SK-N-SH treated with all-trans-retinoic acid at 6 μM for 48 hours (cell line): ENCODE measurements around the gene POU2F3.

Source experiments
- ARNTL ChIP-seq: fragments of 450-650 bp; formaldehyde crosslinking; IDR thresholded peaks from 2 replicates; pipeline ENCODE4 v1.5.0; 2020; ENCODE audit warnings: low read depth, mild to moderate bottlenecking, moderate library complexity, borderline replicate concordance
- CREB5 ChIP-seq: fragments of 250-450 bp; sonication (Bioruptor Pico); IDR thresholded peaks from 2 replicates; pipeline ENCODE4 v1.5.1; 2020; ENCODE audit warnings: low read depth, mild to moderate bottlenecking, moderate library complexity
- PPARA ChIP-seq: fragments of 250-450 bp; sonication (Bioruptor Pico); IDR thresholded peaks from 2 replicates; pipeline ENCODE4 v1.5.0; 2020; ENCODE audit warnings: mild to moderate bottlenecking, borderline replicate concordance
- ZFP3 ChIP-seq: fragments of 250-450 bp; sonication (Bioruptor Pico); IDR thresholded peaks from 2 replicates; pipeline ENCODE4 v1.5.0; 2020; ENCODE audit warnings: mild to moderate bottlenecking, moderate library complexity
- ZFP30 ChIP-seq: fragments of 450-650 bp; formaldehyde crosslinking; IDR thresholded peaks from 2 replicates; pipeline ENCODE4 v1.5.0; 2022; ENCODE audit warnings: mild to moderate bottlenecking, moderate library complexity
- ZNF565 ChIP-seq: fragments of 450-650 bp; formaldehyde crosslinking; conservative IDR thresholded peaks from 2 replicates; pipeline ENCODE4 v1.5.0; 2020; ENCODE audit warnings: low read depth, mild to moderate bottlenecking, moderate library complexity
- TF ChIP-seq, protein P1 (sequence below): fragments of 250-450 bp; sonication (Bioruptor Pico); IDR thresholded peaks from 2 replicates; pipeline ENCODE4 v1.8.0; 2020; ENCODE audit warnings: mild to moderate bottlenecking, moderate library complexity, borderline replicate concordance
- TF ChIP-seq, protein P2 (sequence below): fragments of 250-450 bp; sonication (Bioruptor Pico); IDR thresholded peaks from 2 replicates; pipeline ENCODE4 v1.5.0; 2020; ENCODE audit warnings: mild to moderate bottlenecking, moderate library complexity

DNA sequence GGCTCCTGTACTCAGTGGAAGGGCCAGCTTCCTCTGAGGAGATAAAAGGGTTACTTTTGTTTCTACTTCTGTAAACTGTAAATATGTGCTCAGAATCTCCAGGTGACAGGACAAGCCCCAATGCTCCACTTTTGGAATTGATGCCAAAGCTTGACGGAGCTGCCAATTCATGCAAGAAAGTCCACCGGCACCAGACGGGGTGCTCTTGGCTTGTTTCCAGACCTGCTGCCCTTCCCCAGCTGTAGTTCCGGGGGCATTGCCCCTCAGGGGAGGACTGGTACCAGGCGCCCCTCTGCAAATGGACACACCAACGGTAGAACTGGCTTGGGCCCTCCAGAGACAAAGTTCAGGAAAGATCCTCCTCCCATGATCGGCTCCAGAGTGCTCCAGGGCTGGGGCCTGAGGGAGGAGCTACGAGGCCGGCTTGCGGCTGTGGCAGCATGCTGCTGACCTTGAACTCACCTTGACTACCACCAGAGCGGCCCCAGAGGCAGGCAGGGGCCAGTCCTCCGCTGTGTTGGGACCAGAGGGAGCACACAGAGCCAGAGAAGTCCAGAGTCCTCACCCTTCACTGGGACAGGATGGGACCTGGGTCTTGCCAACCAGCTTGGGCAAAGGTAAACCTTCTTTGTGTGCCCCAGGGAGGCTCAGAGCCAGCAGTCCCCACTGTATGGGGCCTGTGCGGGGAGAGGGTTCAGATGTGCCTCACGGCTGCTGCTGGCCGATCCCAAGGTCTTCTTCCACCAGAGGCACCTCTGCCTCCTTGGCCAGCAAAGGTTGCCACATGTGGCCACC, 46.9 kb upstream of the POU2F3 start:
- TF ChIP-seq, protein P1, sequence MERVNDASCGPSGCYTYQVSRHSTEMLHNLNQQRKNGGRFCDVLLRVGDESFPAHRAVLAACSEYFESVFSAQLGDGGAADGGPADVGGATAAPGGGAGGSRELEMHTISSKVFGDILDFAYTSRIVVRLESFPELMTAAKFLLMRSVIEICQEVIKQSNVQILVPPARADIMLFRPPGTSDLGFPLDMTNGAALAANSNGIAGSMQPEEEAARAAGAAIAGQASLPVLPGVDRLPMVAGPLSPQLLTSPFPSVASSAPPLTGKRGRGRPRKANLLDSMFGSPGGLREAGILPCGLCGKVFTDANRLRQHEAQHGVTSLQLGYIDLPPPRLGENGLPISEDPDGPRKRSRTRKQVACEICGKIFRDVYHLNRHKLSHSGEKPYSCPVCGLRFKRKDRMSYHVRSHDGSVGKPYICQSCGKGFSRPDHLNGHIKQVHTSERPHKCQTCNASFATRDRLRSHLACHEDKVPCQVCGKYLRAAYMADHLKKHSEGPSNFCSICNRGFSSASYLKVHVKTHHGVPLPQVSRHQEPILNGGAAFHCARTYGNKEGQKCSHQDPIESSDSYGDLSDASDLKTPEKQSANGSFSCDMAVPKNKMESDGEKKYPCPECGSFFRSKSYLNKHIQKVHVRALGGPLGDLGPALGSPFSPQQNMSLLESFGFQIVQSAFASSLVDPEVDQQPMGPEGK (CRISPR knock-in tag): no peak
- TF ChIP-seq ZFP3 (CRISPR knock-in tag) (no peak), ARNTL (CRISPR knock-in tag) (no peak), PPARA (CRISPR knock-in tag) (no peak), ZFP30 (CRISPR knock-in tag) (no peak), CREB5 (no peak), ZNF565 (CRISPR knock-in tag) (no peak)
- TF ChIP-seq, protein P2, sequence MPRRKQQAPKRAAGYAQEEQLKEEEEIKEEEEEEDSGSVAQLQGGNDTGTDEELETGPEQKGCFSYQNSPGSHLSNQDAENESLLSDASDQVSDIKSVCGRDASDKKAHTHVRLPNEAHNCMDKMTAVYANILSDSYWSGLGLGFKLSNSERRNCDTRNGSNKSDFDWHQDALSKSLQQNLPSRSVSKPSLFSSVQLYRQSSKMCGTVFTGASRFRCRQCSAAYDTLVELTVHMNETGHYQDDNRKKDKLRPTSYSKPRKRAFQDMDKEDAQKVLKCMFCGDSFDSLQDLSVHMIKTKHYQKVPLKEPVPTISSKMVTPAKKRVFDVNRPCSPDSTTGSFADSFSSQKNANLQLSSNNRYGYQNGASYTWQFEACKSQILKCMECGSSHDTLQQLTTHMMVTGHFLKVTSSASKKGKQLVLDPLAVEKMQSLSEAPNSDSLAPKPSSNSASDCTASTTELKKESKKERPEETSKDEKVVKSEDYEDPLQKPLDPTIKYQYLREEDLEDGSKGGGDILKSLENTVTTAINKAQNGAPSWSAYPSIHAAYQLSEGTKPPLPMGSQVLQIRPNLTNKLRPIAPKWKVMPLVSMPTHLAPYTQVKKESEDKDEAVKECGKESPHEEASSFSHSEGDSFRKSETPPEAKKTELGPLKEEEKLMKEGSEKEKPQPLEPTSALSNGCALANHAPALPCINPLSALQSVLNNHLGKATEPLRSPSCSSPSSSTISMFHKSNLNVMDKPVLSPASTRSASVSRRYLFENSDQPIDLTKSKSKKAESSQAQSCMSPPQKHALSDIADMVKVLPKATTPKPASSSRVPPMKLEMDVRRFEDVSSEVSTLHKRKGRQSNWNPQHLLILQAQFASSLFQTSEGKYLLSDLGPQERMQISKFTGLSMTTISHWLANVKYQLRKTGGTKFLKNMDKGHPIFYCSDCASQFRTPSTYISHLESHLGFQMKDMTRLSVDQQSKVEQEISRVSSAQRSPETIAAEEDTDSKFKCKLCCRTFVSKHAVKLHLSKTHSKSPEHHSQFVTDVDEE (CRISPR knock-in tag): no peak
